HG03039 (cell line): ENCODE measurements around the gene SRGAP1.
"Not testable (repeated sequence)": the region's sequence is repeated elsewhere in the genome, so short reads cannot be mapped to it uniquely, and the experiment has no call there.

ENCODE experiments used
- ATAC-seq: cut with Tn5 transposase; IDR thresholded peaks from one replicate; pipeline ENCODE4 v1.9.1; 2021; ENCODE audit warnings: mild to moderate bottlenecking, moderate library complexity; ENCODE audit not compliant: unreplicated experiment

The SRGAP1 gene

GRCh38 chr12:64142382-64142781, 297.9 kb downstream of the SRGAP1 start:
- no peak for ATAC-seq

GRCh38 chr12:64142784-64143183, 298.3 kb downstream of the SRGAP1 start:
- ATAC-seq = no peak

- no peak for ATAC-seq
Observed at GRCh38 chr12:64145226-64145625, 300.7 kb downstream of the SRGAP1 start.

GRCh38 chr12:64147011-64147631, 302.6 kb downstream of the SRGAP1 start:
- ATAC-seq = no peak

GRCh38 chr12:64147875-64148274, 303.4 kb downstream of the SRGAP1 start:
- no peak for ATAC-seq

GRCh38 chr12:64154677-64155076, 310.2 kb downstream of the SRGAP1 start:
- ATAC-seq = no peak

- ATAC-seq = no peak
Observed at GRCh38 chr12:64157110-64157509, 312.6 kb downstream of the SRGAP1 start.

- ATAC-seq = no peak
Observed at GRCh38 chr12:64160021-64160710, 315.7 kb downstream of the SRGAP1 start.

- ATAC-seq = no peak
Observed at GRCh38 chr12:64160711-64161060, 316.2 kb downstream of the SRGAP1 start.

- ATAC-seq = not testable (repeated sequence)
Observed at GRCh38 chr12:64166606-64167005, 322.1 kb downstream of the SRGAP1 start.

- ATAC-seq = not testable (repeated sequence)
Observed at GRCh38 chr12:64167041-64167440, 322.5 kb downstream of the SRGAP1 start.

- ATAC-seq = no peak
Observed at GRCh38 chr12:64170024-64170423, 325.5 kb downstream of the SRGAP1 start.

- no peak for ATAC-seq
Observed at GRCh38 chr12:64170730-64171129, 326.2 kb downstream of the SRGAP1 start.

GRCh38 chr12:64171715-64172114, 327.2 kb downstream of the SRGAP1 start:
- ATAC-seq = no peak

GRCh38 chr12:64172143-64172970, 327.9 kb downstream of the SRGAP1 start:
- no peak for ATAC-seq

- no peak for ATAC-seq
Observed at GRCh38 chr12:64173456-64173855, 329.0 kb downstream of the SRGAP1 start.

GRCh38 chr12:64175254-64175945, 330.9 kb downstream of the SRGAP1 start:
- no peak for ATAC-seq

- no peak for ATAC-seq
Observed at GRCh38 chr12:64177001-64177400, 332.5 kb downstream of the SRGAP1 start.

- ATAC-seq = no peak
Observed at GRCh38 chr12:64178122-64178521, 333.6 kb downstream of the SRGAP1 start.

GRCh38 chr12:64180951-64181350, 336.5 kb downstream of the SRGAP1 start:
- ATAC-seq = no peak
